Endothelial cell of umbilical vein (primary cell): ENCODE measurements around the gene APC2. TPM values are rescaled to one million over a fixed set of nuclear protein-coding genes. Genes with fewer than 3 reads are reported as not detected.

Source experiments
- BruUV-seq: library from RNA; stranded (reverse); fragments of 400-500 nt; replicated peaks from 2 replicates; lab custom pipeline; 2021; lab: Mats Ljungman, UMichigan
- CTCF ChIA-PET: fragments of 300-600, 350-600 bp; sonication (Branson Sonifier 250); formaldehyde crosslinking; loops from one replicate; lab custom pipeline; 2021; ENCODE audit warnings: antibody characterized with exemption, inconsistent platforms; lab: Charles Lee
- POLR2A ChIA-PET: fragments of 300-600, 350-600 bp; sonication (Branson Sonifier 250); formaldehyde crosslinking; loops from one replicate; lab custom pipeline; 2021; ENCODE audit warnings: antibody characterized with exemption, inconsistent platforms; lab: Charles Lee
- DNase-seq: peaks from one replicate; pipeline ENCODE4 v3.0.0-alpha.2; 2011; ENCODE audit warnings: low read depth, low spot score
- FAIRE-seq: peaks from 2 replicates; lab custom pipeline; 2011; peaks lifted over from hg19 to GRCh38; lab: Jason Lieb, UNC
- H2AFZ ChIP-seq: 2 replicates; pipeline ENCODE4 v1.6.0; 2012; ENCODE audit warnings: low read depth, low read length, control low read depth, inconsistent platforms
- H3K27ac ChIP-seq: 2 replicates; pipeline ENCODE4 v1.5.1; 2011; ENCODE audit warnings: low read depth, mild to moderate bottlenecking, control low read depth, low read length, moderate library complexity; ENCODE audit not compliant: insufficient read depth
- H3K27me3 ChIP-seq, 2 experiments: 2 replicates each; pipeline versions ENCODE4 v1.6.0 to v1.6.1; 2011; ENCODE audit warnings: low read length in 2 of 2, mixed read lengths in 1 of 2; ENCODE audit not compliant: control insufficient read depth in 2 of 2, insufficient read depth in 2 of 2
- H3K36me3 ChIP-seq, 2 experiments: 2 replicates in 1 of 2; 3 replicates in 1 of 2; pipeline ENCODE4 v1.5.1; 2011; ENCODE audit warnings: low read length in 2 of 2, mild to moderate bottlenecking in 1 of 2, moderate library complexity in 1 of 2; ENCODE audit not compliant: control insufficient read depth in 2 of 2, insufficient read depth in 2 of 2; ENCODE audit errors: extremely low read depth in 1 of 2
- H3K4me1 ChIP-seq: 3 replicates; pipeline ENCODE4 v1.5.1; 2011; ENCODE audit warnings: mild to moderate bottlenecking, low read length; ENCODE audit not compliant: control insufficient read depth, insufficient read depth; ENCODE audit errors: extremely low read depth
- H3K4me2 ChIP-seq: 2 replicates; pipeline ENCODE4 v1.6.1; 2011; ENCODE audit warnings: low read length, control low read depth, mixed read lengths; ENCODE audit not compliant: insufficient read depth
- H3K4me3 ChIP-seq, 3 experiments: fragments of 200-600 bp in 1 of 3; sonication (generic), shearing (Covaris generic) in 1 of 3; replicated peaks in 1 of 3; 2 replicates each; pipeline ENCODE4 v1.5.1; 2011 to 2016; ENCODE audit warnings: control low read depth in 3 of 3, low read length in 3 of 3, mild to moderate bottlenecking in 2 of 3, inconsistent platforms in 1 of 3, low read depth in 1 of 3, moderate library complexity in 1 of 3; ENCODE audit not compliant: insufficient read depth in 1 of 3
- H3K79me2 ChIP-seq: 2 replicates; pipeline ENCODE4 v1.6.0; 2012; ENCODE audit warnings: low read length, inconsistent platforms; ENCODE audit not compliant: control insufficient read depth, insufficient read depth
- H3K9ac ChIP-seq: replicated peaks from 2 replicates; pipeline ENCODE3; 2011; ENCODE audit warnings: low read length, control low read depth; ENCODE audit not compliant: insufficient read depth; ENCODE audit errors: extremely low read depth
- H3K9me1 ChIP-seq: replicated peaks from 3 replicates; pipeline ENCODE4 v1.6.0; 2011; ENCODE audit warnings: mild to moderate bottlenecking, low read length; ENCODE audit not compliant: control insufficient read depth, insufficient read depth; ENCODE audit errors: extremely low read depth
- H3K9me3 ChIP-seq: replicated peaks from 2 replicates; pipeline ENCODE4 v1.5.1; 2012; ENCODE audit warnings: low read length, inconsistent platforms; ENCODE audit not compliant: control insufficient read depth, insufficient read depth
- H4K20me1 ChIP-seq: replicated peaks from 2 replicates; pipeline ENCODE3; 2011; ENCODE audit warnings: mild to moderate bottlenecking, low read length; ENCODE audit not compliant: control insufficient read depth, insufficient read depth; ENCODE audit errors: extremely low read depth
- CTCF ChIP-seq, 2 donors: IDR thresholded peaks; 1 replicate in 1 of 2; 2 replicates in 1 of 2; pipeline ENCODE4 v1.5.1; 2011; ENCODE audit warnings: low read length in 2 of 2, mild to moderate bottlenecking in 2 of 2, moderate library complexity in 2 of 2, control low read depth in 1 of 2, inconsistent platforms in 1 of 2, low read depth in 1 of 2; ENCODE audit not compliant: insufficient read depth in 1 of 2; ENCODE audit errors: extremely low read depth in 1 of 2
- EZH2 ChIP-seq: IDR thresholded peaks from 2 replicates; pipeline ENCODE4 v1.6.1; 2012; ENCODE audit warnings: borderline replicate concordance, low read depth, mild to moderate bottlenecking, moderate library complexity, low read length, inconsistent platforms; ENCODE audit not compliant: severe bottlenecking
- FOS ChIP-seq: IDR thresholded peaks from 2 replicates; pipeline ENCODE4 v1.6.1; 2011; ENCODE audit warnings: mild to moderate bottlenecking, low read length, moderate library complexity, borderline replicate concordance; ENCODE audit not compliant: insufficient read depth
- GATA2 ChIP-seq: IDR thresholded peaks from 2 replicates; pipeline ENCODE4 v1.7.0; 2011; ENCODE audit warnings: low read depth, mild to moderate bottlenecking, moderate library complexity, mixed read lengths, low read length; ENCODE audit not compliant: insufficient read length, insufficient read depth
- JUN ChIP-seq: IDR thresholded peaks from 2 replicates; pipeline ENCODE4 v1.6.1; 2011; ENCODE audit warnings: borderline replicate concordance, low read depth; ENCODE audit not compliant: insufficient read length, insufficient read depth
- MAX ChIP-seq: IDR thresholded peaks from 2 replicates; pipeline ENCODE4 v1.6.1; 2011; ENCODE audit not compliant: insufficient read depth, insufficient read length
- MYC ChIP-seq: IDR thresholded peaks from one replicate; pipeline ENCODE4 v1.6.1; 2011; ENCODE audit warnings: mild to moderate bottlenecking, low read depth, low read length
- POLR2A ChIP-seq: IDR thresholded peaks from 2 replicates; pipeline ENCODE4 v1.6.1; 2012; ENCODE audit warnings: low read depth, mild to moderate bottlenecking, control low read depth, low read length
- POLR2AphosphoS5 ChIP-seq: IDR thresholded peaks from 2 replicates; pipeline ENCODE4 v1.6.1; 2012; ENCODE audit warnings: low read depth, mild to moderate bottlenecking, control low read depth, low read length, moderate library complexity; ENCODE audit not compliant: insufficient read depth
- dilution Hi-C: fragments of 300-500 bp; cut with MboI; formaldehyde crosslinking; loops from one replicate; pipeline ENCODE4 v1.15.0; 2019; ENCODE audit warnings: low sequenced_read_pairs; ENCODE audit not compliant: extremely low pct_ligation_motif_present
- intact Hi-C: fragments of 100-400 bp; cut with micrococcal nuclease; formaldehyde crosslinking; loops from one replicate; pipeline ENCODE4 v1.10.0; 2022
- polyA plus RNA-seq, 4 experiments: library from polyadenylated mRNA; depleted of rRNA in 3 of 4; stranded (reverse) in 3 of 4; unstranded in 1 of 4; fragments of >200 nt; gene quantifications; 2 replicates each; pipeline versions ENCODE4 v1.2.1 to v1.2.3, GENCODE V29; 2011 to 2012; ENCODE audit warnings: missing spikeins in 1 of 4
- total RNA-seq: library from RNA; stranded (reverse); gene quantifications from 2 replicates; pipeline ENCODE4 v1.2.3, GENCODE V29; 2021

The APC2 gene
- total and polyA plus RNA-seq, 2 donors (not counting 3 experiments of a cell fraction or from before 2014, with no cell fraction given) = 0.01 to 0.04 TPM

DNA sequence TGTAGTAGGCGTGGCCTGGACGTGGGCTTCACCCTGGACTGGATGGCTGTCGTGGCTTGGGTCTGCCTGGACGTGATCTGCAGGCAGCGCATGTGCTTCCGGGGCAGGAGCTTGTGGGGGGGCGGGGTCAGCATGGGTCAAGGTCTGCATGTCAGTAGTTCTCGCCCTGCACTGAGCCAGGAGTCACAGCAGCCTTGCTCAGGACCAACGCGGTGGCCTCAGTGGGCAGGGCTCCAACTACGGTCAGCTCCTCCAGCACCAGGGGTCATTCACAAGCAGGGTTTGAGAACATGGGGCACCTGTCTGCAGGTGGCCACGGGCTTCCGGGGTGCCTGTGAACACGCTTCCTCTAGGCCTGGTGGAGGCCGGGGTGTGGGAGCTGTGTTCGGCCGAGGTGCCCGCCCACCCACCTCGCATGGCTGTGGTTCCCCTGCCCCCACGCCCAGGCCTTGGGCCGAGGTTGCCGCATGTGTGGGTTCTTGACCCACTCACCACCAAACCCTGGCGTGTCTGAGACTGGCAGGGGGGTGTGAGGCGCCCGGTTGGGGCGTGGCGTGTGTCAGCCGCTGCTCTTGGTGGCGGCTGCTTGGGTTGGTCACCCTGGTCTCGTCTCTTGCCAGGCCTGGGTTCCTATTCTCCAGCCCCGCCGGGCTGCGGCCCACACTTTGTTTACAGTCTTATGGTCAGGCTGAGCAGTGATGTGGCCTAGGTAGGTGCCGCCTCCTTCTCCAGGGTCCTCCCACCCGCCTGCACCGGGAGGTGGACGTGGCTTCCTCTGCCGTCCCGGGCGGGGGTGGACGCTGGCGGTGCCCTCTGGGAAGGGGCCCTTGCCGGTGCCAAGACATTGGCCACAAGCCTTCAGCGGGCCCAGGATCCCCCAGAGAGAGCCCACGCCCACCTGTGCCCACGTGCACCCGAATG is 16.5 kb upstream of the APC2 start:
- Histone ChIP-seq H3K36me3 (peaks cover 2 to 50% of the 10 kb centered on the region in 2 experiments), H3K9ac (no peak overlapping the region), H3K4me3 (no peak overlapping the region), H2AFZ (no peak overlapping the region), H3K27me3 (no peaks in the 10 kb centered on the region), H3K9me3 (no peaks in the 10 kb centered on the region), H3K9me1 (no peaks in the 10 kb centered on the region), H4K20me1 (no peaks in the 10 kb centered on the region), H3K79me2 (peaks cover 2% of the 10 kb centered on the region), H3K4me1 (no peaks in the 10 kb centered on the region), H3K27ac (no peak overlapping the region), H3K4me2 (no peak overlapping the region)
- intact Hi-C loops = no loop called here
- DNase-seq (no peak), FAIRE-seq (no peak)
- TF ChIP-seq POLR2A = no peak
- TF ChIP-seq MYC = no peak
- TF ChIP-seq FOS = no peak
- no peak for TF ChIP-seq POLR2AphosphoS5
- no peak for TF ChIP-seq MAX
- TF ChIP-seq JUN = no peak
- ChIA-PET CTCF (no interaction called here), POLR2A (no interaction called here)
- BruUV-seq = no TSS peak
- dilution Hi-C loops = no loop called here

DNA sequence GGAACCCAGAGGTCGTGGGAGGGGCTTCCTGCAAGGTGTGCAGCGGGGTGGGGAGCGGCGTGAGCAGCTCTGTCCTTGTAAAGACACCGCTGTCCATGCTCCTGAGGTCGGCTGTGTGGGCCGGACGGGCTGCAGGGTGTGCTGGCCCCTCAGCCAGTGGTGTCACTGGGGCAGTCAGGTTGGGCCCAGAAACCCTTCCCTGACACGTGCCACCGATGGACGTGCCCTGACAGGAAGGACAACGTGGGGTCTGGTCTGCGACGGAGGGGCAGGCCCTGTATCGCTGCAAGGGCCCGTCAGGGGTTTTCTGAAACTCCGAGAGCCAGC is 15.9 kb upstream of the APC2 start:
- dilution Hi-C loops (no loop called here), intact Hi-C loops (no loop called here)
- DNase-seq (no peak), FAIRE-seq (no peak)
- H3K4me2 ChIP-seq = no peak overlapping the region
- no peaks in the 10 kb centered on the region for H3K27me3 ChIP-seq
- H3K9me3 ChIP-seq = no peaks in the 10 kb centered on the region
- no peak overlapping the region for H3K4me3 ChIP-seq
- no peak for TF ChIP-seq MAX
- TF ChIP-seq FOS = no peak
- TF ChIP-seq JUN = no peak
- TF ChIP-seq MYC = no peak
- TF ChIP-seq CTCF (IDR thresholded peaks at IDR 0.05; ENCODE audit: extremely low read depth in 1 of 2, insufficient read depth in 1 of 2, low read depth in 1 of 2, low read length in 2 of 2) = no peak
- TF ChIP-seq POLR2AphosphoS5 = no peak
- no peak for TF ChIP-seq POLR2A
- TF ChIP-seq EZH2 = no peak
- TF ChIP-seq GATA2 = no peak
- H3K27ac ChIP-seq = no peak overlapping the region
- peaks cover 0 to 47% of the 10 kb centered on the region in 2 experiments for H3K36me3 ChIP-seq
- POLR2A ChIA-PET = no interaction called here
- no peak overlapping the region for H3K9ac ChIP-seq
- no peaks in the 10 kb centered on the region for H3K9me1 ChIP-seq
- H4K20me1 ChIP-seq = no peaks in the 10 kb centered on the region
- no peak overlapping the region for H2AFZ ChIP-seq
- CTCF ChIA-PET = no interaction called here
- peaks cover 8% of the 10 kb centered on the region for H3K79me2 ChIP-seq
- no peaks in the 10 kb centered on the region for H3K4me1 ChIP-seq
- BruUV-seq = no TSS peak
